Measurements from ENCODE around the gene ZBTB22. TPM values are rescaled to one million over a fixed set of nuclear protein-coding genes. Genes with fewer than 3 reads are reported as not detected.

Gene ZBTB22
- total RNA-seq, 1 donor from 2014 or later, result 31.8 TPM

- Mint-ChIP-seq H3K9me3 (no peaks in the 10 kb centered on the region), H3K27ac (peak overlapping the region; percentile 97), H3K4me1 (peaks cover 65% of the 10 kb centered on the region), H3K36me3 (ENCODE audit: low read depth) (peaks cover 61% of the 10 kb centered on the region), H3K27me3 (no peaks in the 10 kb centered on the region), H3K4me3 (peak overlapping the region; percentile 99)
- CTCF ChIA-PET, result interaction anchor here (0.9 to 2.8 kb wide), 5 partner anchors 11 to 36 kb away, joined by 3 to 17 read pairs (median 9); partner anchors contain the start of genes B3GALT4 and RGL2
- no peak for TF ChIP-seq CTCF (IDR thresholded peaks at IDR 0.05)
- intact Hi-C loops (cut with micrococcal nuclease), result loop anchor here (1.0 to 5.0 kb wide), 4 partner anchors 36 to 370 kb away; partner anchors contain the start of genes B3GALT4 and HLA-DMB
- POLR2A ChIA-PET, result interaction anchor here (0.6 to 6.0 kb wide), 25 partner anchors 9 to 1110 kb away, joined by 3 to 80 read pairs (median 4); partner anchors contain the start of genes B3GALT4, CUTA, PFDN6 and PSMB9
- ATAC-seq (ENCODE audit: low read depth), result peak; percentile 25
- DNase-seq, result peak; percentile 63
Measured at GRCh38 chr6:33312361-33313104, 5.0 kb downstream of the ZBTB22 start.

- H3K27ac Mint-ChIP-seq, result peak overlapping the region; percentile 13
- CTCF ChIA-PET, result no interaction called here
- peaks cover 74% of the 10 kb centered on the region for H3K36me3 Mint-ChIP-seq (ENCODE audit: low read depth)
- no peak for TF ChIP-seq CTCF (IDR thresholded peaks at IDR 0.05)
- H3K4me3 Mint-ChIP-seq, result peak overlapping the region; percentile 1
- no peaks in the 10 kb centered on the region for H3K27me3 Mint-ChIP-seq
- no peak for ATAC-seq (ENCODE audit: low read depth)
- DNase-seq, result no peak
- POLR2A ChIA-PET, result interaction anchor here (0.6 kb wide), 1 partner anchor 69 kb away, joined by 3 read pairs; no protein-coding TSS in a partner anchor
- intact Hi-C loops (cut with micrococcal nuclease), result no loop called here
- no peaks in the 10 kb centered on the region for H3K9me3 Mint-ChIP-seq
- H3K4me1 Mint-ChIP-seq, result peaks cover 44% of the 10 kb centered on the region
Measured at GRCh38 chr6:33306356-33306755, 11.2 kb downstream of the ZBTB22 start.

- Mint-ChIP-seq H3K4me1 (peaks cover 44% of the 10 kb centered on the region), H3K4me3 (no peak overlapping the region), H3K27me3 (no peaks in the 10 kb centered on the region), H3K9me3 (no peaks in the 10 kb centered on the region), H3K36me3 (ENCODE audit: low read depth) (peaks cover 75% of the 10 kb centered on the region), H3K27ac (peak overlapping the region; percentile 53)
- TF ChIP-seq CTCF (IDR thresholded peaks at IDR 0.05), result no peak
- DNase-seq (no peak), ATAC-seq (ENCODE audit: low read depth) (no peak)
- intact Hi-C loops (cut with micrococcal nuclease), result no loop called here
- POLR2A ChIA-PET, result no interaction called here
- CTCF ChIA-PET, result no interaction called here
Measured at GRCh38 chr6:33305052-33305451, 12.5 kb downstream of the ZBTB22 start.

- ATAC-seq (ENCODE audit: low read depth) (no peak), DNase-seq (no peak)
- H3K4me3 Mint-ChIP-seq, result no peak overlapping the region
- intact Hi-C loops (cut with micrococcal nuclease), result no loop called here
- H3K4me1 Mint-ChIP-seq, result peaks cover 51% of the 10 kb centered on the region
- ChIA-PET CTCF (no interaction called here), POLR2A (no interaction called here)
- no peaks in the 10 kb centered on the region for H3K9me3 Mint-ChIP-seq
- H3K27ac Mint-ChIP-seq, result peak overlapping the region; percentile 65
- TF ChIP-seq CTCF (IDR thresholded peaks at IDR 0.05), result no peak
- no peaks in the 10 kb centered on the region for H3K27me3 Mint-ChIP-seq
- peaks cover 83% of the 10 kb centered on the region for H3K36me3 Mint-ChIP-seq (ENCODE audit: low read depth)
Measured at GRCh38 chr6:33304216-33304615, 13.3 kb downstream of the ZBTB22 start.

- ATAC-seq (ENCODE audit: low read depth) (no peak), DNase-seq (no peak)
- peak overlapping the region; percentile 39 for H3K27ac Mint-ChIP-seq
- no peak for TF ChIP-seq CTCF (IDR thresholded peaks at IDR 0.05)
- H3K36me3 Mint-ChIP-seq (ENCODE audit: low read depth), result peaks cover 77% of the 10 kb centered on the region
- no peak overlapping the region for H3K4me3 Mint-ChIP-seq
- H3K4me1 Mint-ChIP-seq, result peaks cover 49% of the 10 kb centered on the region
- H3K27me3 Mint-ChIP-seq, result no peaks in the 10 kb centered on the region
- ChIA-PET POLR2A (interaction anchor here (0.8 to 5.3 kb wide), 7 partner anchors 9 to 42 kb away, joined by 5 to 84 read pairs (median 12); partner anchors contain the start of genes B3GALT4, RPS18, TAPBP and VPS52), CTCF (interaction anchor here (2.1 kb wide), 1 partner anchor 14 kb away, joined by 5 read pairs; no protein-coding TSS in a partner anchor)
- H3K9me3 Mint-ChIP-seq, result no peaks in the 10 kb centered on the region
- intact Hi-C loops (cut with micrococcal nuclease), result no loop called here
Measured at GRCh38 chr6:33301877-33302276, 15.7 kb downstream of the ZBTB22 start.

Data from activated B cell treated with CpG ODN at 0.5 μM for 24 hours (primary cell).